GM18951 (cell line): ENCODE measurements around the gene PFN1.

ENCODE experiments used
- POLR2A ChIP-seq: IDR thresholded peaks from 4 replicates; pipeline ENCODE4 v1.6.1; 2011; ENCODE audit warnings: mild to moderate bottlenecking; ENCODE audit not compliant: insufficient read length, insufficient read depth; ENCODE audit errors: extremely low read depth
- in situ Hi-C: fragments of 300-500 bp; cut with MboI; formaldehyde crosslinking; loops from one replicate; pipeline ENCODE4 v1.12.0; 2022; ENCODE audit warnings: low sequenced_read_pairs, mixed read lengths, inconsistent platforms; ENCODE audit not compliant: unreplicated experiment

The PFN1 gene

GRCh38 chr17:4899341-4900230 is 48.7 kb downstream of the PFN1 start, which contains the start of gene C17orf107:
Gene C17orf107 (plus strand): TSS chr17:4899536. CDS start chr17:4899763, 227 bp downstream.
- in situ Hi-C loops: loop anchor here (25.0 kb wide), 1 partner anchor 337 kb away; the partner anchor contains the start of genes GGT6 and MYBBP1A

GRCh38 chr17:4898927-4899326 is 49.4 kb downstream of the PFN1 start:
- in situ Hi-C loops: loop anchor here (25.0 kb wide), 1 partner anchor 337 kb away; the partner anchor contains the start of genes GGT6 and MYBBP1A

More at GRCh38 chr17:4899341-4900230, 48.7 kb downstream of the PFN1 start, which contains the start of gene C17orf107:
- TF ChIP-seq POLR2A: peak; percentile 8

GRCh38 chr17:4898351-4898750 is 50.0 kb downstream of the PFN1 start:
- TF ChIP-seq POLR2A: no peak
- in situ Hi-C loops: loop anchor here (25.0 kb wide), 1 partner anchor 336 kb away; the partner anchor contains the start of genes GGT6 and MYBBP1A

More at GRCh38 chr17:4898927-4899326, 49.4 kb downstream of the PFN1 start:
- no peak for TF ChIP-seq POLR2A

- TF ChIP-seq POLR2A: no peak
- in situ Hi-C loops: loop anchor here (25.0 kb wide), 1 partner anchor 335 kb away; the partner anchor contains the start of genes GGT6 and MYBBP1A
Measured at GRCh38 chr17:4897785-4898184, 50.5 kb downstream of the PFN1 start.

GRCh38 chr17:4897198-4897687 is 51.1 kb downstream of the PFN1 start:
- in situ Hi-C loops: loop anchor here (25.0 kb wide), 1 partner anchor 335 kb away; the partner anchor contains the start of genes GGT6 and MYBBP1A
- TF ChIP-seq POLR2A: no peak

GRCh38 chr17:4896332-4897197 is 51.8 kb downstream of the PFN1 start:
- TF ChIP-seq POLR2A: no peak
- in situ Hi-C loops: loop anchor here (25.0 kb wide), 1 partner anchor 334 kb away; the partner anchor contains the start of genes GGT6 and MYBBP1A

GRCh38 chr17:4895657-4896331 is 52.5 kb downstream of the PFN1 start:
- in situ Hi-C loops: loop anchor here (25.0 kb wide), 1 partner anchor 333 kb away; the partner anchor contains the start of genes GGT6 and MYBBP1A
- TF ChIP-seq POLR2A: no peak
